HEK293 (cell line): ENCODE data around the gene MAP4K5.

ENCODE experiments used
- ATF2 ChIP-seq: fragments of 450-650 bp; formaldehyde crosslinking; IDR thresholded peaks from 2 replicates; pipeline ENCODE4 v1.5.1; 2016; ENCODE audit warnings: missing biosample characterization, missing genetic modification characterization, low read depth
- CTCF ChIP-seq: fragments of 450-650 bp; formaldehyde crosslinking; IDR thresholded peaks from 2 replicates; pipeline ENCODE4 v1.5.1; 2016; ENCODE audit warnings: missing biosample characterization, missing genetic modification characterization
- OSR2 ChIP-seq: fragments of 450-650 bp; formaldehyde crosslinking; IDR thresholded peaks from 2 replicates; pipeline ENCODE4 v1.5.1; 2016; ENCODE audit warnings: missing biosample characterization, missing genetic modification characterization
- PRDM4 ChIP-seq: fragments of 450-650 bp; formaldehyde crosslinking; IDR thresholded peaks from 2 replicates; pipeline ENCODE4 v1.5.1; 2017; ENCODE audit warnings: missing biosample characterization, missing genetic modification characterization
- REST ChIP-seq: fragments of 450-650 bp; formaldehyde crosslinking; IDR thresholded peaks from 2 replicates; pipeline ENCODE4 v1.5.1; 2016; ENCODE audit warnings: missing biosample characterization, missing genetic modification characterization
- YY1 ChIP-seq: fragments of 450-650 bp; formaldehyde crosslinking; IDR thresholded peaks from 2 replicates; pipeline ENCODE4 v1.5.1; 2018; ENCODE audit warnings: missing biosample characterization, missing genetic modification characterization
- ZBTB44 ChIP-seq: fragments of 450-650 bp; IDR thresholded peaks from 2 replicates; pipeline ENCODE4 v1.5.1; 2018; ENCODE audit warnings: missing biosample characterization, mild to moderate bottlenecking, missing genetic modification characterization
- ZNF274 ChIP-seq, 2 experiments: fragments of 200-500 bp in 1 of 2; fragments of 450-650 bp in 1 of 2; sonication (Bioruptor generic) in 1 of 2; formaldehyde crosslinking in 1 of 2; IDR thresholded peaks; 2 replicates each; pipeline versions ENCODE4 v1.5.1 to v1.6.1; 2014 to 2016; ENCODE audit warnings: borderline replicate concordance in 1 of 2, inconsistent platforms in 1 of 2, low read length in 1 of 2, missing biosample characterization in 1 of 2, missing genetic modification characterization in 1 of 2
- ZNF362 ChIP-seq: fragments of 450-650 bp; formaldehyde crosslinking; IDR thresholded peaks from 2 replicates; pipeline ENCODE4 v1.5.1; 2016; ENCODE audit warnings: missing biosample characterization, missing genetic modification characterization
- ZNF580 ChIP-seq: fragments of 450-650 bp; formaldehyde crosslinking; IDR thresholded peaks from 2 replicates; pipeline ENCODE4 v1.5.1; 2016; ENCODE audit warnings: missing biosample characterization, missing genetic modification characterization
- ZNF692 ChIP-seq: fragments of 450-650 bp; formaldehyde crosslinking; IDR thresholded peaks from 2 replicates; pipeline ENCODE4 v1.5.1; 2016; ENCODE audit warnings: missing biosample characterization, missing genetic modification characterization
- ZNF707 ChIP-seq: fragments of 450-650 bp; formaldehyde crosslinking; IDR thresholded peaks from 2 replicates; pipeline ENCODE4 v1.5.1; 2016; ENCODE audit warnings: missing biosample characterization, missing genetic modification characterization
- ZNF791 ChIP-seq: fragments of 450-650 bp; formaldehyde crosslinking; IDR thresholded peaks from 2 replicates; pipeline ENCODE4 v1.5.1; 2016; ENCODE audit warnings: missing biosample characterization, missing genetic modification characterization

- TF ChIP-seq CTCF (no peak), PRDM4 (no peak), ZNF707 (no peak), ZNF791 (no peak), ZNF692 (no peak), ZNF580 (tag by site-specific recombination) (no peak), OSR2 (tag by site-specific recombination) (no peak), ZNF274 (IDR thresholded peaks at IDR 0.05; ENCODE audit: low read length) (no peak), ZNF274 (tag by site-specific recombination; IDR thresholded peaks at IDR 0.05; ENCODE audit: borderline replicate concordance) (no peak), ZNF362 (tag by site-specific recombination) (no peak), REST (no peak), YY1 (no peak), ATF2 (no peak), ZBTB44 (no peak)
These were observed 136.9 kb downstream of the MAP4K5 start for GRCh38 chr14:50395448-50395847.
